HG02970 (cell line): ENCODE data around the gene ABCA13.

Experiments
- ATAC-seq: cut with Tn5 transposase; IDR thresholded peaks from one replicate; pipeline ENCODE4 v1.9.1; 2021; ENCODE audit warnings: mild to moderate bottlenecking, moderate library complexity, moderate number of reproducible peaks; ENCODE audit not compliant: unreplicated experiment, low FRiP score

The ABCA13 gene

DNA sequence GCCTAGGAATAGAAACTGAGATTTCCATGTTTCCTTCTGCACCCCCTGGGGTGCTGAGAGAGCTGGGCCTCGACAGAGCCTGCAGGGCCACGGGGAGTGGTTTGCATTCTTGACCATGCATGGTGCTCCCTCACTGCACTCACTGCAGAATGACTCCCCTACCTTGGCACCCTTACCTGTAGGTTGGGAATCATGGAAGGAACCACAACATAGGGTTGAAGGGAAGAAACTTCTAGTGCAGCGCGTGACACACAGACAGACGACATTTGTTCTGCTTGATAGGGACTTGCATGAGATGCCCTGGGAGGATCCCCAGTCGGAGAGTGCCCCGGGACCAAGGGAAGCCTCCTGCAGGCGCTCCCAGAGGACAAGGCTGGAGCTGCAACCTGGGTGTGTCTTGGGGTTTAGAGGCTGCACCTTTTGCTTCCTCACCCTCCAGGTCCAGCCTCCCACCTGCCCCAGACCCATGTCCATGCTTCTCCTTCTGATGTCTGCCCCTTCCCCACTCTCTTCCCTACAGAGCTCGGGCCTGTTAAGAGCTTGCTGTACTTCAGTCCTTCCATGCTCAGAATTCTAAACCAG lies 245.2 kb downstream of the ABCA13 start:
- no peak for ATAC-seq

- no peak for ATAC-seq
These were observed 248.1 kb downstream of the ABCA13 start for GRCh38 chr7:48419401-48419800.

DNA sequence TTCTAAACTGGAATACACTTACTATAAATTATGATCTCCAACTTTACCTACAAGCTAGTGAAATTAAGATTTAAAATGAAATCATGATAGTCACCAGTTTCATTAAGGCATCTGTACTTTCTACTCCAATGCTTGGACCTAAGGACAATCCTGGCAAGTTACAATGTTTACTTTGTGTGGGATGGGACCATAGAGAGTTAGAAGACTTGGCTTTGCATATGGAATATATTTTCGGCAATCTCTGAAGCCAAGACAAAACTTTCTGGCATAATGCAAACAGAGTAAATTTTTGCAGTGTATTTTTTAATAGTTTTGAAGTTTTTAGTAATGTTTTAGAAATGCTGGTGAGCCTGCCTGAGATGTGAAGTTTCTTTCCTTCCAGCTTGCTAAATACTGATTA lies 248.9 kb downstream of the ABCA13 start:
- no peak for ATAC-seq

DNA sequence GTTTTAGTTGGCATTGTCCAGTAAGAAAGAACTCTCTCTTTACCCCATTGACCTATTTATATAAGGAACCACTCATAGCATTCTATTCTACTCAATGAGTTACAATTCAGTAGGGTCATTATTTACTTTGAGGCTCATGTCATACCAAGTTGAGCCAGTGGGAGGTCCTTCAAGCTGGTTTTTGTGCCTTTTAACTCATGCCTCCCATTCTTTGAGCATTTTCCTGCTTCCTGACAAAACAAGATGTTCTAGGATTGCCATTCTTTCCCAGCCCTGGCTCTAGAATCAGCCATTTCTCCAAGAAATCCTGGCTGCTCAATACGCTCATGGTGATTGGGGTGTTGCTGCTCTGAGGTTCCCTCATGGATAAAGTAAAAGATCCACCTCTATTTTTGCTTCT lies 250.1 kb downstream of the ABCA13 start:
- ATAC-seq, result no peak

DNA sequence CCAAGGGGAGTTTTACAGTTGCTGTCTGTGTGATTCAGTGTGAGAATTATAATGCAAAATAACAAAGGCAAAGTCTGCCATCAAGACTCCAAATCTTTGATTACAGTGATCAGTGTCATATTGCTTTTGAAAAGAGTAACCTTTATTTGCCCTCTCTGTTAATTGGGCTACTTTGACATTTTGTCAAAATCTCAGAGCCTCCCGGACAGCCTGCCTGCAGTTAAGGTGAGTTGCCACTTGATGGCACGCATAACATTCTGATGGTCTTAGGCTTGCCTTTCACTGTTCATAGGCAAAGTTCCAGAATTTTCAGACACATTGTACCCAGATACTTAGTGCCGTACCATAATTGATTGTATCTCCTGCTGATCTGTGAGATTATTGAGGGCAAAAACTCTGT lies 253.5 kb downstream of the ABCA13 start:
- ATAC-seq, result peak; percentile 66

GRCh38 chr7:48426331-48426965 lies 255.2 kb downstream of the ABCA13 start:
- ATAC-seq, result no peak

GRCh38 chr7:48426966-48427555 lies 255.8 kb downstream of the ABCA13 start:
- ATAC-seq, result no peak

DNA sequence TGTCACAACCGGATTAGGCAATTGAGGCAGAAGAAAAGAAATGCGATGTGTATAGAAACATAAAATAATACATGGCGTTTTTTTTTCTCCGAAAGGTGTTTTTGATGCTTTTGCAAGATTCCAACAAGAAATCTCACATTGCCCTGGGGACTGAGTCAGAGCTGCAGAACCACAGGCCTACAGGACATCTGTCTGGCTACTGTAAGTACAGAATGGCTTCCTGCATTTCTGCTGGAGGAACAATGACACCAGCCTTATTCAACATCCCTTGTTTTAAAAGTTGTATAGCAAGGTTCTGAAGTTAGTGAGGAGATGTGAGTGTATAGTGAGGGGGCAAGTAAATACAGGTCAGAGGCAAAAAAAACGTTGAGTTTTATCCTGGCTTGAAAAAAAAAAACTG lies 256.4 kb downstream of the ABCA13 start:
- ATAC-seq, result no peak

DNA sequence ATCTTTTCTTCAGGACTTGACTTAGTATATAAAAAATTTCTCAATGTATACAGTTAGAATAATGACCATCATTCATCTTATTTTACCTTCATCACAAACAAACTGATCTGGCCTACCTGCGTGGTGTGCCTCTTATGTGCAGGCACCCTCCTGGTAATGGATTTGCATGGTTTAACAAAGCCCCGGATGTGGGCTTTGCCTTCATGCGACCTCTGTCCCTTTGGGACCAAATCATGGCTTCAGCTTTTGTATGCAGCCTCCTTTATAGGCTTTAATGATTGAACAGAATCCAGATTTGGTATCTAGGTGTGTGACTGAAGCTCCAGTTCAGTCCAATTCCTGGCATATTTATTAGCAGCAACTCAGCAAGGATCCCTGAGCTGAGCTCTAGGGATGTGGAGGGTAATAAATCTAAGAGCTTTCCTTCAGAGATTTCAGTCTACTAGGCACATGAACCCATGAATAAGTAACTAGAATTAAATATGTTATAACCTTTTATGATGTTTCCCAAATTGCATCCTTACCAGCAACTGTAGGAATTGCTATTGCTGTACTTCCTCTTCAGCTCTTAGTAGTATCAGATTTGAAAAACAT lies 256.9 kb downstream of the ABCA13 start:
- ATAC-seq, result no peak

DNA sequence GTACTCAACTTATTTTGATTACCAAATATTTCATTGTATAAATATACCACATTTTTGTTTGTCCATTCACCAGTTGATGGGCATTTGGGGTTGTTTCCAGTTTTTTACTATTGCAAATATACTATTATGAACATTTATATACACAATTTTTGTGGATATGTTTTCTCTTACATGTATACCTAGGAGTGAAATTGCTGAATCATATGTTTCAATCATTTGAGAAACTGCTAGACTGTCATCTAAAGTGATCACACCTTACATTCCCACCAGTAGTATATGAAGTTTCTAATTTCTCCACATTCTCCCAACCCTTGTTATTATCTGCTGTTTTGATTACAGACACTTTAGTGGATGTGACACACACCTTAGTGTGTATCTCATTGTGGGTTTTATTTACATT lies 257.9 kb downstream of the ABCA13 start:
- no peak for ATAC-seq

GRCh38 chr7:48438206-48438605 lies 266.9 kb downstream of the ABCA13 start:
- no peak for ATAC-seq

DNA sequence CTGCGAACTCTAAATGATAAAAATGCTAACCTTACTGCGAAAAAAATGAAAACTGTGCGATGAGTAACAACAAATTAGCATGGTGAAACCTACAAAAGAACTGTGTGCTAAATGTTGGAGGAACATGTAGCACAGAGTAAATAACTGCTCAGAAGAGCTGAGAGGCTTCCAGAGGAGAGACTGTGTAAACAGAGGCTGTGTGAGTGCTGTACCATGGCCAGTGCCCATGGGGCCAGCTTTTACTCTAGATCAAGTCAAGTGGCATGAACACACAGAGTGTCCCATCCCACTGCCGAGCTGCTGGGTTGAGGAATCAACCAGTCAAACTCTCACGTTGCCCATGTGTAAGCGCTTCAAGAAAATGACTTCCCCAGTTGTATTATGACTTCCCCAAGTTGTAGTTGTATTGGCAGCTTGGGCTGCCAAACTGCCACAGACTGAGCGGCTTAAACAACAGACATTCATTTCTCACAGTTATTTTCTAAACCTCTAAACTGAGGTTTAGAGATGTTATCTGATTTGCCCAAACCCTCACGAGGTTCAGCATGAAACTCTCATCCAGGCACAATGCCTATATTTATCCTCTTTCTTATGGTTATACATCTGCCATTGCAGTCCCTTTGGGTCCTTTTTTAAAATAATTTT lies 270.7 kb downstream of the ABCA13 start:
- ATAC-seq, result no peak

- ATAC-seq, result no peak
These were observed 271.8 kb downstream of the ABCA13 start for GRCh38 chr7:48443051-48443450.

DNA sequence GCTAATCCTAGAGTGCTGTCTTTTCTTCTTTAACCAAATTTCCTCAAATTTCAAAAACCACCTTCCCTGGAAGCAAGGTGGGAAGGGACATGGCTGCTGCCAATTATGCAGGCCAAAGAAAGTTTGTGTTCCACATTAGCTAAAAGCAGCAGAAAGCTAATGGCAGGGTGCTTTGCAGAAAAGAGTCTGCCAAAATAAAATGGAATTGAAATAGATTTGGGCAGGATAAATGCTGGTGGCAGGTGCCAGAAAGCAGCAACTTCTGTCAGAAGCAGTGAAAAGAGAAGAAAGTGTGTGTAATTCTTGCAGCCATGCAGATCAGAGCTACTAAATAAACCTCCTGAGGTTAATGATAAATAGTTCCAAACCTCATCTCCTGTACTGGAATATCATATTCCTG lies 275.5 kb downstream of the ABCA13 start:
- ATAC-seq, result no peak

GRCh38 chr7:48452218-48452617 lies 281.0 kb downstream of the ABCA13 start:
- no peak for ATAC-seq

- ATAC-seq, result no peak
These were observed 283.5 kb downstream of the ABCA13 start for GRCh38 chr7:48454750-48455192.

DNA sequence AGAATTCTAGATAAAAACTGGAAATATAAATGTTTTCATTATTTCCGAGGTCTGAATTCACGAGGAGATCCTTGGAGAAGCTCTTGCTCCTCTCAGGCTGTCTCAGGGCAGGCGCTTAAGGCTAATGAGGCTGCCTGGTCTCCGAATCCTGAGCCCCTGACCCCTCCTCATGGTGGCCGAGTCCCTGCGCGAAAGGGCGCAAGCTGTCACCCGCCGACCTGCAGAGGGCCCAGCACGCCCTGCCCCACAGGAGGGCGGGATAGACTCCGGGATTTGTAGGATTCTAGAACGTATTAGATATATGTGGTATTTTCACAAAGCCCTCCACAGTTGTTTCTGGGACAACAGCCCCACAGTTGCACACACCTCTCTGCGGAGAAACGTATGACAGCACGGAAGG lies 284.1 kb downstream of the ABCA13 start:
- ATAC-seq, result no peak

GRCh38 chr7:48458701-48459524 lies 287.7 kb downstream of the ABCA13 start:
- no peak for ATAC-seq

DNA sequence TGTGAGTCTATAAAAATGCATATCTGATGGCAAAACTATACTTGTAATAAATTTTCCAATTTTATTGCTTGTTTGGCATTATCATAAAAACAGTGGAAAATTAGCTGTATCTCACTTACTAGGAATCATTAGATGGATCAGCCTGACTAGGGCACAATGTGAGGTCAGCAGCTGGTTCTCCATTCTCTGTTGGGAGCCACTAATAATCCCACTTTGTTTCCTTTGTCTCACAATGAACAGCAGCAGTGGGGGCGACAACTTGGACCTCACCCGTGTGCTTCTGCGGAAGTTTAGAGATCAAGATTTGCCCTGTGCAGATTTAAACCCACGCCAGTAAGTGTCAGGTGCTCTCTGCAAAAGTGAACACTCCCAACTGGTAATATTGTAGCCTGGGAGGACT lies 295.5 kb downstream of the ABCA13 start:
- no peak for ATAC-seq

DNA sequence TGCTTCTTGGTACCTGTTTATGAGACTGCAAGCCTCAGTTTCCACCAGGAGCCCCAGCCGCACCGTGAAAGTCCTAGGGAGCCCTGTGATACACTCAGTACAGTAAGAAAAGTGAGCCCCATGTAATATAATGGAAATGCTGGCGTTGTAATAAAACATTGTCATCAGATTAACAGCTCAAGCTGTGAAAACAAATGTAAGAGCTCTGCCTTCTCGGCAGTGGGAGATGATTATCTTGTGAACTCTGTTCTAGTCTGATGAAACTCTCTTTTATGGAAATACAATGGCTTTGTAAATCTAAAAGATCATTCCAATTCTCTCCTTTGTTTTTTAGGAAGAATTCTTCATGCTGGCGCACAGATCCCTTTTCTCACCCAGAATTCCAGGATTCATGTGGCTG lies 299.9 kb downstream of the ABCA13 start:
- no peak for ATAC-seq
